G401 (cell line): ENCODE measurements around the gene DLG2. TPM values are rescaled to one million over a fixed set of nuclear protein-coding genes. Genes with fewer than 3 reads are reported as not detected.
A peak's percentile ranks its signal among the peaks of the same experiment; 100 is the strongest.

Source experiments
- DNase-seq: peaks from one replicate; pipeline ENCODE4 v3.0.0-alpha.2; 2015; ENCODE audit warnings: low spot score
- in situ Hi-C: cut with HindIII; loops from 2 replicates; pipeline ENCODE4 v1.10.0; 2016; ENCODE audit warnings: low sequenced_read_pairs, mixed read lengths
- total RNA-seq: library from RNA; depleted of rRNA; stranded (reverse); fragments of >200 nt; shearing (Covaris generic); gene quantifications from 2 replicates; pipeline ENCODE4 v1.2.3, GENCODE V29; 2014

Gene DLG2
- total RNA-seq, 1 experiment from 2014 or later, result 3.8 TPM

DNA sequence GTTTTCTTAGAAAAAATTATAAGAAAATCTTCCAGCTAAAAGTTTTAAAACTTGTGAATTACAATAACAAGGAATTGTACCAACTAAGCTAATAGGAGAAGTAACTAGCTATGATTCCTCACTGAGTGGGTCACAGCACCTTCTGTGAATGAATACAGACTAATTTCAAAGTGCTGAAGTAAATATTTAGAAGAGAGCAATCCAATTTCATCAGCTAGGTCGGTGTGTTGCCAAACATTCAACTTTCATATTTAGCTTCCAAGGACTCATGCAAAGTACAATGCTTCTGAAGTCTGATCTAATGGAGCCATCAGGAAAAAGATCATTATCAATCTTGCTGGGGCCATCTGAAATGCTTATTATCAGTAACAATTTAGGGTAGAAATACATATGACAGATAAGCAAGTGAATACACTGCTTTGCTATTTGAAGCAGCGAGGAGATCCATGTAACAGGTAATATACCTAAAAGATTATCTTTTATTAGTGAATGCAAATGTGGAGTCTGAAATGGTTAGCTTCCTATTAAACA is 1590.4 kb downstream of the DLG2 start:
- in situ Hi-C loops, result no loop called here
- DNase-seq, result no peak

DNA sequence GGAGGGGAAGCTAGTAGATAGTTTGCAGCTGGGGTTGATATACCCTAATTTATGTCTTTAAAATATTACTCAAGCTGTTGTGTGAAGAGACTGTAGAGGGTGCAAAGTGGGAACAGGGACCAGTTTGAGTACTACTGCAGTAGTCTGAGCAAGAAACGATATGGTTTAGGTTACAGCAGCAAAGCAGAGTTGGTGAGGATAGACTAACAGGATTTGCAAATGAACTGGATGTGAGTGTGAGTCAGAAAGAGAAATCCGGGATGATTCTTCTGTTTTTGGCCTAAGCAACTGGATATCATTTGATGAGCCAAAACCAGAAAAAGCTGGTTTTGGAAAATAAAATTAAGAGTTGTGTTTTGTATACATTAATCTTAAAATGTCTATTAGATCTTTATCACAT is 1591.5 kb downstream of the DLG2 start:
- DNase-seq, result no peak
- in situ Hi-C loops, result no loop called here

DNA sequence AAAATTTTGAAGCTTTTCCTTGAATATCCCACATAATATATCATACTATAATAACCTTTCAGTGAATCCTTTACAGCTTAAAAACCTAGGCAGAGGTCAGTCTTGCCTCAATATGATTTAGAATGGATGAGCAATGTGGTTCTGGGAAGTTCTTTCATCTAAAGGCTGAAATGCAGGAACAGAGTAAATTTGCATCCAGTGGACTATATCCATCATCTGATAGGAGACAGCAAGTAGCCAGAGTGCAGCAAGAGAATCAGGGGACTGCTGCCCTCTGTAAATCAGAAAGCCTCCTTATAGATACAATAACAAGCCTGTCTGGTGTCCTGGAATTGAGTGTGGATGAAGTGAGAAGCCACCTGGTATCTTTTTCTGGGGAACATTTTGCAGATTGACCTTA is 1592.7 kb downstream of the DLG2 start:
- in situ Hi-C loops, result no loop called here
- DNase-seq, result no peak

DNA sequence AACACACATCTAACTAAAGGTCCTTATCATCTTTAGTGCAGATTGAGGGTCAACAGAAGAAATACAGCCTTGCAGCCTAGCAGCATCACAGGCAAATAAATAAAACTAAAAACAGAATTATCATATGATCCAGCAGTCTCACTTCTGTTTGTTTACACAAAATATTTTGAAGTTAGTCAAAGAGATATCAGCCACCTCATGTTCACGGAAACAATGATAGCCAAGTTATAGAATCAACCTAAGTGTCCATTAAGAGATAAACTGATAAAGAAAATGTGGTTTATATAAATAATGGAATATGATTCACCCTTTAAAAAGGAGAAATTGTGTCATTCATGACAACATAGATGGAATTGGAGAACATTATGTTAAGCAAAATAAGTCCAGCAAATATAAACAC is 1602.9 kb downstream of the DLG2 start:
- no peak for DNase-seq
- in situ Hi-C loops, result no loop called here

DNA sequence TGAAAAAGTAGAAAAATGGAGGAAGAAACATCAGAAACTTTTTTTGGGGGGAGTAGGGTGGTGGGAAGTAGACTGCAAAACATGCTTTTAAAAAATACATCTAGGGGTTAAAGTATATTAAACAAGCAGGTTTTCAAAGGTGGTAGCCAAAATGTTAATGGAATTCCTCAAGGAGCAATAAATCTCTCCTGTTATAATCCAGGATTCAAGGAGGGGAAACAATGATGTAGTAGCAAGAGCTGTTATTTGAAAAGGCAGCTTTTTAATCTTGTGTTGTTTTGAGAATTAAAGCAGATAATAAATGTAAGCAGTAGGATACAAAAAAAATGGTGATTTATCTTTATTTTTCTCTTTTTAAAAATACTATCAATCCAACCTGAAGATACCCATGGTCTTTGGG is 1604.4 kb downstream of the DLG2 start:
- in situ Hi-C loops, result no loop called here

DNA sequence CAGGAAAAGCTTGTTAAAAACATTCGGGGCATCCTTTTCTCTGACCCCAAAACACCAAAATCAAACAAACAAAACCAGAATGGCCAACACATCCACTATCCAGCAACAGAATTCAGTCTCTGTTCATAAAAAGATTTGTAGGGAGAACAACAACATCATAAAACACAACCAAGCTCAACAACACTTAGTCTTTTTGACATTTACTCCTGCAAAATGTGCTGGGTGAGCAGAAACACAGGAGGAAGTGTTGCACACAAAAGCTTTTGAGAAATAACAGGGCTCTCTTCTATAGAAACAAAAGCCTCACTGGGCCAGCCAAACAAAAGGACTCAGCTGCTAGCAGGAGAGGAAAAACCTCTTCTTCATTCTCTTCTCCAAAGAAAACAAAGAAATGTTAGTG is 1604.9 kb downstream of the DLG2 start:
- no peak for DNase-seq
- in situ Hi-C loops, result no loop called here

More for the DNA sequence above, 1604.4 kb downstream of the DLG2 start:
- DNase-seq, result no peak

DNA sequence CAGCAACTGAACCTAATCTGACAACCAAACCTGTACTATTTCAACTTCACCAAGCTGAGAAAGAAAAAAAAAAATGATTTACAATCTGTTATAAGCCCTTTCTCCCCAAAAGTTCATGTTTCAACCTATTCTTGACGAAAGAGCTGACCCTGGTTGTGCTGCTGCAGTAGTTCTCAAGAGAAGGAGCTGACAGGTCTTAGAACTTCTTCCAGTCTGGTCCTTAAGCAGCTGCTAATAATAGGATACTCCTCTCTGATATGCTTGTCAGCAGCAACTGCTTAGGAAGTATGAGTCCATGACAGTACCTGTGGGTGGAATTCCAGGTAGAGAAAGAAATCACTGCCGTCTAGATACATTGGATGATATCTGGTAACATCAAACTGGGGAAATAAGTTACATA is 1605.9 kb downstream of the DLG2 start:
- DNase-seq, result no peak
- in situ Hi-C loops, result no loop called here

DNA sequence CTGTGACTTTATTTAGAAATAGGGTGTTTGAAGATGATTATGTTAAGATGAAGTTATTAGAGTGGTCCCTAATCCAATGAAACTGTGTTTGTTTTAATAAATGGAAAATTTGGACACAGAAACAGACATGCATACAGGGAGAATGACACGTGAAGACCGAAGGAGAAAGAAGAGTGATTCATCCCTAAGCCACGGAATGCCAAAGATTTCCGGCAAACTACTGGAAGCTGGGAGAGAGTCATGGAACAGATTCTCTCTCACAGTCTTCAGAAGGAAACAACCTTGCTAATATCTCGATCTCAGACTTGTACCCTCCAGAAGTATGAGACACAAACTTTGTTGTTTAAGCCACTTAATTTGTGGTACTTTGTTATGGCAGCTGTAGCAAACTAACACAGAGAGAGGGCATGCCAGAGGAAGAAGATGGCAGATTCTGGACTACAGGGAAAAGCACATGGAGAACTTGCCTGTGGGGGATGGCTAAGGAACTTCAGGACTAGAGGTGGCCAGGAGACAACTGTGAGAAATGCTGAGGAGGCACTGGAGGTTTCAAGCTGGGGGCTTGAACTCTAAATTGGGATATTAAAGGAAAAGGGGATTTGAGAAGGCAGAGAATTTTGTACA is 1607.5 kb downstream of the DLG2 start:
- in situ Hi-C loops, result no loop called here

DNA sequence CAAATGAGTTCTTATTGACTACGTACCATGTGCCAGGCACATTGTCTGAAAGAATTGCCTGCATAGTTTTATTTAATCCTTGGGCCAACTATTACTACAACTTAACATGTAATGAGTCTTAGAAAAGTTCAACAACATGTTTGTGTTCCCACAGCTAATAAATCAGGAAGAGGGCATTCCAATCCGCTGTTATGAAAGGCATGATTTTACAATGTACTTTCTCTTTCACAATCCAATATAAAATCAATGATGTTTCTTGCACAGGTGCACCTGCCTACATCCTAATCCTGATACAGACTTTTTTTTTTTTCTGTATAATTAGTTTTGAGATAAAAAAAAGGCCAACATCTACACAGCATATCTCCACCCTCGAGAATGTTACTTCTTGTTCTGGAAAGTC is 1612.6 kb downstream of the DLG2 start:
- no peak for DNase-seq
- in situ Hi-C loops, result no loop called here

More for the DNA sequence above, 1607.5 kb downstream of the DLG2 start:
- no peak for DNase-seq

DNA sequence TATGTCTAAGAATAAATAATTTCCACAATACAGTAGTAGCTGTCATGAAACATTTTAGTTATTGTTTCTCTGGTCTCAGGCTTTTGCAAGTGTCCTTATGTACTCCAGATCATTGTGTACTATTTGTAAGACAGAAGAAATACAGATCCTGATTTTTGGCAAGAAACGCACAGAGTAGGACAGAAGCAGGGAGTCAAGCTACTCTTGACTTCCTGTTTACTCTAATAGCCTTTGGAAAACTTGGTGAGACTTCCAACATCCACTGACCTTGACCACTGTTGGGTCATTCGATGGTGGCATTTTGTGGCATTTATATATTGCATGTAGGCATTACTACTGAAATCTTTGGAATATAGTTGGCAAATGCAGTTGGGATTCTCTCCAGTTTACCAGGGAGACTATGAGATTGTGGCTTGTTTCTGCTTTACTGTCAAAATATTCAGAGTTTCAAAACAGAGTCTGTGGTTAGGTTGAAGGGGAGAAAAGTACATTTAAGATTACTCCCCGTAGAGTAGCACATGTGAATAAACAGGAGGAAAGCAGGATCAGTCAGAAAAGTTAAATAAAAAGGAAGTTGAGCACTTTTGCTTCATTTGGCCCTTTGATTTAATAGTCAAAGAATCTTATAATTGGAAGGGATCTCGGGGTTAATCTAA is 1614.8 kb downstream of the DLG2 start:
- in situ Hi-C loops, result no loop called here

DNA sequence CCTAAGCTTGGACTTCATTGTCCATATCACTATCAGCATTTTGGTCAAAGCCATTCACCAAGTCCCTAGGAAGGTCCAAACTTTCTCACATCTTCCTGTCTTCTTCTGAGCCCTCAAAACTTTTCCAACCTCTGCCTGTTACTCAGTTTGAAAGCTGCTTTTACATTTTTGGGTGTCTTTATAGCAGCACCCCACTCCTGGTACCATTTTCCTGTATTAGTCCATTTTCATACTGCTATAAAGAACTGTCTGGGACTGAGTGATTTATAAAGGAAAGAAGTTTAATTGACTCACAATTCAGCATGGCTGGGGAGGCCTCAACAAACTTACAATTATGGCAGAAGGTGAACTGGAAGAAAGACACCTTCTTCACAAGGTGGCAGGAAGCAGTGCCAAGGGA is 1624.0 kb downstream of the DLG2 start:
- no peak for DNase-seq
- in situ Hi-C loops, result no loop called here

More for the DNA sequence above, 1614.8 kb downstream of the DLG2 start:
- peak; percentile 7 for DNase-seq

DNA sequence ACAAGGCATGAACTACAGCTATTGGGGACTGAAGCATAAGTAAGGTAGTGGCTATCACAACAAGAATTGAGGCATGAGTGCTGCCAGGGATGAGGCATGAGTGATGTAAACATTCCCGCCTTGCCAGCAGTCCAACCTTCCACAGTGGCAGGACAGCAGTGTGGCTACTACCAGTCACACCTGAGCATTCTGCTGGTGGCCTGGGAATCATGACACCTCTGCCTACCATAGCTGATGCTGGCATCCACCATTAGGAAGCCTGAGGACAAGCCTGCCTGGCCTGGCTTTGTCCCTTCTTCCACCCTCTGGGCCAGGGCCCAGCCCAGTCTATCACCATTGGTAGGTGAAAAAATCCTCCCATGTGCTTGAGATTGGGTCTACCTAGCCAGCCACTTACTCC is 1628.2 kb downstream of the DLG2 start:
- in situ Hi-C loops, result no loop called here
- no peak for DNase-seq

DNA sequence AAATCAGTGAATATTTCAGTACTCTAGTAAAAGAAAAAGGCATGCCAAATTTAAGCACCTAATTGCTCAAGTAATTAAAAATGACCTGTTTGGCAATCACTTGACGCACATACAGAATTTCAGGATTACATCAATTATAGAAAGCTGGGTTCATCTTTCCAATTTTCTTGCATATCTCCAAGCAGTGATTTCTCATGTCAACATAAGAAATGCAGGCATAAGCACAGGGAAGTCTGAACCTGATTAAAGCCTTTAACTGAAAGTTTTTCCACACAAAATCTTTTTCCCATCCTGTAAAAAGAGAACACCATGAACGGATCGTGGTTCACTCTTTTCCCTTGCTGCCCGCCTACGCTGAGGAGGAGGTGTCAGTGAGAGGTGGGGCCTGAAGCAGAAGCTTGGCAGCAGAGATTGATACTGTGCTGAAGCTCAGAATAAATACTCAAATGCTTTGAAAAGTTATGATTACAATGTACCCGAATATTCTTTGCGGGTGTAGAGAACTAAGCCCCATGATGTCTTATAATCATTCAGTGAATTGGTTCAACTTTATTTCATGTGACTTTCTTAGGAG is 1636.9 kb downstream of the DLG2 start:
- in situ Hi-C loops, result no loop called here
- no peak for DNase-seq

DNA sequence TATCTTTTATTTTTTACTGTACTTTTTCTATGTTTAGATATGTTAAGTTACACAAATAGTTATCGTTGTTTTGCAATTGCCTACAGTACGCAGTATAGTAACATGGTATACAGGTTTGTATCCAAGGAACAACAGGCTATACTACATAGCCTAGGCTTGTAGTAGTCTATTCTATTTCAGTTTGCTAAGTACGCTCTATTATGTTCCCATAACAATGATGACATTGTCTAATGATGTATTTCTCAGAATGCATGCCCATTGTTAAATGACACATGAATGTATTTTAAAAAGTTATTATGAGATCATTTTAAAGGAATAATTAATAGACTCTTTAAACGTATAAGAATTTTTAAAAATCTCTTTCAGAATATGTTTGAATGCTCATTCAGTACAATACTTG is 1644.3 kb downstream of the DLG2 start:
- in situ Hi-C loops, result no loop called here
- no peak for DNase-seq

DNA sequence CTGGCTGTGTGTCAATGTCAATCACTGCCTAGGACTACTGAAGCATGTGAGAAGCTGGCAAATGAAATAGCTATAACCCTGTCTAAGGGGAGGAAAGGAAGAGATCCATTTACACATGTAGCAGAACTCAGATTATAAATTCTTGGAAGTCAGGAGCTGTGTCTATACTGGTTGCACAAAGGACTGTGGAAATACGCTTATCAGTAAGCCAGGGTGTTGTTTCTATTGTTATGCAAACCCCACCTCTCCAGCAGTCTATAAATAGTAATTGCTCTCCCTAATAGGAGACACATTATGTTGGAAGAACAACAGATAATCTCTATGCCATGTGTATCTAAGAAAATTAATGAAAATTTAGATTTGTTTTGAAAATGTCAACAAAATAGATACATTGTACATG is 1647.6 kb downstream of the DLG2 start:
- in situ Hi-C loops, result no loop called here
- DNase-seq, result no peak

DNA sequence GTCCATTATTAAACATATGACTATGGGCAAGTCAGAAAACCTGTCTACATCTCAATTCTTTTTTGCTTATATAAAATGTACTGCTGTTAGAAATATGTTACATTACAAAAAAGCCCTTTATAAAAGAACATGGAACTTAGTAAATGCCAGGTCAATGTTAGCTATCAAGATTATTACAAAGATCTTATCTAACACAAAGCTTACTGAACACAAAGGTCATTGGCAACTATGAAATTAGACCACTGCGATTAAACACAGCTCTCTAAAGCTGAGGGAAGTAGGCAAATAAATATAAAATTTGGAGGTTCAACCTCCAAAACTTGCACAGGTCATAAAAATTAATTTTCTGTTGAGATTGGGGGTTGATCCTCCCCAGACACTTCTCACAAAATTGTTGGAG is 1648.2 kb downstream of the DLG2 start:
- DNase-seq, result no peak
- in situ Hi-C loops, result no loop called here

DNA sequence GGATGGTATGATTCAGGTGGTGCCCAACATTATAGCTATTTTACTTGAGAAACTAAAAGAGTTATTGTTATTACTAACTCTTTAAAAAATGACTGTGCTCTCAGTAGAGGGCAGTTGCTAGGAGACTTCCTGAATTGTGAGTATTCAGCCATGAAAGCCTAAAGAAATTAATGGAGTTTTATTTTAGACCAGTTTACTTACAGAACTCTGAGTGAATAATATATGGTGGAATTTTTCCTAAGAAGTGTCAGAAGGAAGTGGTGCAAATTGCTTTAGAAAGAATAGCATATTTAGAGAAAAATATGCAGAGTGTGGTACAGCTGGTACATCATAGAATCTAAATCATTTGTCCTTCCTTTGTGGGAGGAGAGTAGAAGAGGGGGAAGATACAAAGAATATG is 1651.1 kb downstream of the DLG2 start:
- DNase-seq, result no peak
- in situ Hi-C loops, result no loop called here

DNA sequence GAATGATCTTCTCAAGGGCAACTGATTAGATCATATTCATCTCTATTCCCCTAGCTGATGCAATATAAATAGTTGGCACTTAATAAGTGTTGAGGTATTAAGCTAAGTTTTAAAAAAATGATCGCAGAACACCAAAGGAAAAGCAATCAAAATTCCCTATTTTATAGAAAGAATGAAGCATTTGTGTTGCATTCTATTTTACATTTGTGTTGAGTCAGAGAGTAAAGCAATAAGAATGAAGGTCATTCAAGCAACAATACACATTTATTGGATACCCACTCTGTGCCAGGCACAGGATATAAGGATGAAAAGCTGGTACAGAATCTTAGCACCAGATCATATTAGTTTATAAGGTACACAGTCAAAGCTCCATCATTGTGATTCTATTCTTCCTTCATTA is 1654.6 kb downstream of the DLG2 start:
- no peak for DNase-seq
- in situ Hi-C loops, result no loop called here

DNA sequence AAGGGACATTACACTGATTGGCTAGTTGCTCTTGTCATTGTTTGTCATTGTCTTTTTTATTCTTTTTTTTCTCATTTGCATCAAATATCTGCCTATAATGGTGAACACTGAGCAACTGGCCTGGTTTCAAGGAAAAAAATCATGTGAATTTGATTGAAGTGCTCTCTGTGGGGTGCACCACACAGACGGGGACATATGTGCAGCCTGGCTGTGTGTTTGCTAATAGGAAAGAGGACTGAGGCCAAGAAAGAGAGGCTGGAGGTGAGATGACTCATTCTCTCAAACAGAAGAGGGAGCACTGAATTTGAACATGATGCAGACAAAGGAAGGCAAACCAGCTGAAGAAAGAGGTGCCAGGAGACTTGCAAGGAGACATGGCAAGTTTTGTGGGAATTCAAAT is 1656.1 kb downstream of the DLG2 start:
- in situ Hi-C loops, result no loop called here
- peak; percentile 71 for DNase-seq

DNA sequence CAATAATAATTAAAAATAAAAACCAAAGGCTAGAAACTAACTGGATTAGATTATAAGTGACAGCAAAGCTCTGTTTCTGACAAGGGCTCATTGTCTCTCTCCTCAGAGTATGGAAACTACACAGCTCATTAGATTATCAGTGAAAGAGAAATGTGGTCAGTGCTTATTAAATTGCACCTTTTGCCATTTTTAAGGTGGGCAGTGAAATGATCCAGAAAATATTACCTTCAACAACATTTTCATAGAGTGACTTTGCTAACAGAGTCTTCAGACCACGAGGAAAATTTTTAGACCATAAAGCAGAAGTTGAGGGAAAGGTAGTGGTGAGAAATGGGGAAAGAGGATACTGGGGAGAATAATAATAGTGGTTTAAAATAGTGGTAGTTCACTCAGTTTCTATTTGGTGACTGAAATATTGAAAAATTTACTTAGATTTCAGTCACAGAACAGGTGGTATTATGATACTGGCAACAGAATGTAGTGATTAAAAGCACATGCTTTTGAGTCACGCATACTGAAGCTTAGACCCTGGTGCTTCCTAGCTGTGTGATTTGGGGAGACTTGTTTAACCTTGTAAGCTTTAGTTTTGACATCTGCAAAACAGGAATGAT is 1657.0 kb downstream of the DLG2 start:
- in situ Hi-C loops, result no loop called here
- DNase-seq, result no peak
